Endometrial microvascular endothelial cells (primary cell): Measurements from ENCODE around the gene P2RY2. TPM values are rescaled to one million over a fixed set of nuclear protein-coding genes. Genes with fewer than 3 reads are reported as not detected.
"Not testable (repeated sequence)": the region's sequence is repeated elsewhere in the genome, so short reads cannot be mapped to it uniquely, and the experiment has no call there.

Experiments
- in situ Hi-C: cut with HindIII; loops from 2 replicates; pipeline ENCODE4 v1.10.0; 2017; ENCODE audit warnings: low sequenced_read_pairs, low pct_unique_long_range_greater_than_20kb; ENCODE audit errors: inconsistent ontology term
- total RNA-seq: library from RNA; depleted of rRNA; stranded (reverse); fragments of >200 nt; gene quantifications from one replicate; pipeline ENCODE4 v1.2.3, GENCODE V29; 2015; ENCODE audit errors: inconsistent ontology term

Gene P2RY2
- total RNA-seq, 1 donor from 2014 or later: 9.0 TPM

GRCh38 chr11:73219396-73220285 is 1.6 kb downstream of the P2RY2 start:
- in situ Hi-C loops: no loop called here

- in situ Hi-C loops: no loop called here
Measured at GRCh38 chr11:73221451-73221850, 3.4 kb downstream of the P2RY2 start.

DNA sequence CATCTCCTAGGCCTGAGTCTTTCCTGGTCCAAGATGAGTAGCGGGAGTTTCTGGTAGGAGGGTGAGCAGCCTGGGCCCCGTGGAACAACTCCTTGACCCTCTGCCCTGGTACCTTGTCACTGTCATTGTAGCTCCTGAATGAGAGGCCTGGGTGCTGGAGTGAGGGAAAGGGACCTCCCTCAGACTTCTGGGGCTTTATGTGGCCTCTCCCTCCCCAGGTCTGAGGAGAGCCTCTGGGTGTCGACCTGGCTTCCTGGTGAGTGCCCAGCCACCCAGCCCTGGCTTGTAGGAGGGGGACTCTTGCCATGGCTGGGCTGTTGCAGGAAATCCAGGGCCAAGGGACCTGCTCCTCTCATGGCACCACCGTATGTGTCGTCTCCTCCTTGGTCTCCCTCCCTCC is 3.9 kb downstream of the P2RY2 start:
- in situ Hi-C loops: no loop called here

DNA sequence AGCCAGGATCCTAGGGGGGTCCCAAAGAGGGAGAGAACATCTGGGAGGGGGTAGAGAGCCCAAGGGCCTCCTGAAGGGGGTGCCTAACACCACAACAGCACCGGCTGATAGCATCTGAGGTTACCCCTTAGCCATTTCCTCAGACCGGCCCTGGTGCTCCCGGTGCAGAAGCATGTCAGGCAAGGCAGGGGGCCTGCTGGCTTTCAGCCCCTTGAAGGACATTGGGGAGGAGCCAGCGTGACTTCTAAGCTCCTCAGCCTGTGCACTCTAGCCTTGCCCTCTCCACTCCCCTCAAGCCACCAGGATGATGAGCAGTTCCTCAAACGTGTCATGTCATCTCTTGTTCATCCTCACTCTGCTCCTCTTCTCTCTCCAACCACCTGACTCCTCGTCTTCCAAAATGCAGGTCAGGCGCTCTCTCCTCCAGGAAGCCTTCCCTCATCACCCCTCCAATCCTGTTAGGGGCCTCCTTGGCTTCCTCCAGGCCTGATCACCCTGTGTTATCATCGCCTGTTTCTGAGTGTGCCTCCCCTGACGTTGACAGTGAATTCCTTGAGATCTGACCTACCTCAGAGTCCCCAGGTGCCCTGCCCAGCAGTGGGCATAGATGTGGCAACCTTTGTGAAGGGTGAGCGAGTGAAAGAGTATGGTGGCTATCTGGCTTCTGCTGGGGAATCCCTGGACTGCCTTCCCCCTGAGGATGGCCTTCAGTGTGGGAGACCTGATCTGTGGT is 6.1 kb downstream of the P2RY2 start:
- in situ Hi-C loops: no loop called here

- in situ Hi-C loops: no loop called here
Measured at GRCh38 chr11:73225001-73225686, 7.1 kb downstream of the P2RY2 start.

- in situ Hi-C loops: no loop called here
Measured at GRCh38 chr11:73225851-73226250, 7.8 kb downstream of the P2RY2 start.

GRCh38 chr11:73226297-73227006 is 8.4 kb downstream of the P2RY2 start:
- in situ Hi-C loops: no loop called here

GRCh38 chr11:73227571-73228211 is 9.6 kb downstream of the P2RY2 start:
- in situ Hi-C loops: no loop called here

GRCh38 chr11:73228268-73229134 is 10.4 kb downstream of the P2RY2 start:
- in situ Hi-C loops: no loop called here

DNA sequence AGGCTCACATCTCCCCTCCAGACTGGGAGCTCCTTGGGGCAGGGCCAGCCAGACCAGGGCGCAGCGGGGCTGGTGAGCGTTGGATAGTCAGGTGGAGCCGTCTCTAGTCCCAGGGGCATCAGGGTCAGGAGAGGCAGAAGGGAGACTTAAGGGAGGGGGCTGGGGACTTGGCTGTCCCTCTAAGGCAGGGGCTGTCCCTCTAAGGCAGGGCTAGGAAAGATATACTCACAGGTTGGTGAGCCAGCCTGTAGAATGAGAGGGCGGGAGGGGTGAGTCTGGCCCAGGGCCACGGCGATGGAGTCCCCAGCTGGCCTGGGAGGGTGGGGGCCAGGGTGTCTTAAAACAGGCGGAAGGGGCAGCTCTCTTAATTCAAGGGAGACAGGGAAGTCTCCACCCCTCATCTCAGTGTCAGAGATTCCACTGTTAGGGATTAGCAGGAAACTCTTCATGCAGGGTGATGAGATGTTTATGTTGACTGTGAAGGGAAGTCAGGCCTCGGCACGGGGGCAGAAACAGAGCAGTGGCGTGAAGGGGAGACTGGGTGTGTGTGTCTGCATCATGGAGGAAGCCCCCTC is 11.3 kb downstream of the P2RY2 start:
- in situ Hi-C loops: no loop called here

DNA sequence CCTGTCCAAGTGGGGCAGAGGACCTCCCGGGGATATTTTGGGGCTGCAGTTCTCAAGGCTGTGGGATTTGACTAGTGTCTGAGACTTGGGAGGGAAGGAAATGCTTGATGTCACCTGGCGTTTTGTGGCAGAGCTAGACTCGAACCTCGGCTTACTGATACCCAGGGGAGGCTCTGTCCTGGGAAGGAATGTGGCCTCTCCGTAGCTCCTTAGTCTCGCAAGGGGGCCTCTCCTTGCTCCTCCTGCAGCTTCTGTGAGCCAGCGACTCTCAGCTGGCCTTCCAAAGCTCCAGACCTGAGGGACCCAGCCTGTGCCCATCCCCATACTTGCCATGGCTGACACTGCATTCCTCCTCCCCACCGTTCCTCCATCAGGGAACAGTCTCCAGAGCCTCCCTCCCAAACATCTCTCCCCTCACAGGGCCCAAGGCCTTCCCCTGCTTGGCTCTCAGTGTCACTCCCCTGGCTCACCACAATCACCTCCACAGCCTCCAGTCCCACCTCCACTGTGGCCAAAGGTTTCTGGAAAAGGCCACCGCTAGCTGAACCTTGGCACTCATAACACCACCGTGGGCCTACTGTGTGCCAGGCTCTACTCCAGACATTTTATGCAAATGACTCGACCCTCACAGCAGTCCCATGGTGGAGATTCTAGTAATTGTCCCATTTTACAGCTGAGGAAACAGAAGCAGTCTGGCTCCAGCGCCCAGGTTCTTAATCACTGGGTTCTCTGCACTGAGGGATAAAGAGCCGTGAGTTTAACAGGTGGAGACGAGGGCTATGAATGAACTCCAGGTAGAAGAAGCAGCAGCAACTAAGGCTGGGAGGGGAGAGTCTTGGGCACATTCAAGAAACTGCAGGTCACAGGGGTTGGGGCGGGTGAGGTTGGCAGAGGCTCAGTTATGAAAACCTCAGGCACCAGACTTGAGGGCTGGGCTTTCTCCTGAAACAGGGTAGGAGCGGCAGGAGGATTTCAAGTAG is 12.1 kb downstream of the P2RY2 start:
- in situ Hi-C loops: no loop called here

GRCh38 chr11:73230931-73231330 is 12.8 kb downstream of the P2RY2 start:
- in situ Hi-C loops: no loop called here

DNA sequence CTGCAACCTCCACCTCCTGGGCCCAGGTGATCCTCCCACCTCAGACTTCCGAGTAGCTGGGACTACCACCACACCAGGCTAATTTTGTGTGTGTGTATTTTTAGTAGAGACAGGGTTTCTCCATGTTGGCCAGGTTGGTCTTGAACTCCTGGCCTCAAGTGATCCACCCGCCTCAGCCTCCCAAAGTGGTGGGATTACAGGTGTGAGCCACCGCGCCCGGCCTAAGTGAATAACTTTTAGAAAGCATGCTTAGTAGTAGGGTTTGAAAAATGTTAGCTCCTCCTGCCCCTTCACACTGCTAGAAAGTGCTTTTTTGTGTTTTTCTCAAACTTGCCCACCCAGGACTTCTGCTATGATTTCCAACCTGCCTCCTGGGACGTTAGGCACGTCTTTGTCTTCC is 14.4 kb downstream of the P2RY2 start:
- in situ Hi-C loops: not testable (repeated sequence)

- in situ Hi-C loops: no loop called here
Measured at GRCh38 chr11:73233211-73233610, 15.1 kb downstream of the P2RY2 start.

GRCh38 chr11:73233692-73234470 is 15.8 kb downstream of the P2RY2 start:
- in situ Hi-C loops: no loop called here
